ENCODE data around the gene RERE.

The RERE gene

DNA sequence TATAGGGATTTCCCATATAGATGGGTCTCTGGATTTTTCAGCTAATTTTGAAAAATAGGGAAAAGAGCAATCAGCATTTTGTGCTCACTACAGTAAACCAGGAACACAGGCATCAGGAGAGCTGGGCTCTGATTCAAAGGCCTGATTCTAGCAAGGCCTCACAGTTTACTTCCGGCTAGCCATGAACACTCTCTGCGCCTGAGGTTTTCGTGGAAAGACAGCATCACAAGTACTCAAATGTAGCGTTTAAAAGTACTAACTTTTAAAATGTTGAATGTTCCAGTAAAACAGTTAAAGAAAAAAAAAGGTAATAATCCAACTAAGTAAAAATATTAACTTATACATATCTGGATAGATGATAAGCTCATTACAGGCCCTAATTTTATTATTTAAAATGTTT is 379.0 kb downstream of the RERE start:
- FAIRE-seq: no peak

- FAIRE-seq: no peak
These were observed 380.1 kb downstream of the RERE start for GRCh38 chr1:8437347-8437746.

DNA sequence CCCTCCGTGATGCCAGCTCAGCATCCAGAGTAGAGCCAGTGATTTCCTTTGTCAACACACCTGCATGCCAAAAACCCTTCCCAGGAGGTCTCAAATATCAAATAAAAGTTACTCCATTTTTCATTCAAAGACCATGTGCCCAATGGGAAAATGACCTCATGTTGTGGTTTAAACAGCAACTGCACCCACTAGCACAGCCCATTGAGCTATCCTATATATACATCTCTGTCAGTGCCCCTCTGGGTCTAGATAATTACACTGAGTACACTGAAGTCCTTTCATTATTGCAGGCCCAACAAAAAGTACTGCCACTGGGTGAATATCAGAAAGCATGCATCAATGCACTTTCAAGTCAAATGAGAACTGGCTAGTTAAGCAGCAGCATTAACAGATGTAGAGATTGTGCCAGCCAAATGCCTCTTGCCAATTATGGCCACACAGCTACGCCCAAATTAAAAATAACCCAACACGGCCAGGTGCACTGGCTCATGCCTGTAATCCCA is 381.8 kb downstream of the RERE start:
- FAIRE-seq: no peak

- FAIRE-seq: no peak
These were observed 383.3 kb downstream of the RERE start for GRCh38 chr1:8434101-8434500.

DNA sequence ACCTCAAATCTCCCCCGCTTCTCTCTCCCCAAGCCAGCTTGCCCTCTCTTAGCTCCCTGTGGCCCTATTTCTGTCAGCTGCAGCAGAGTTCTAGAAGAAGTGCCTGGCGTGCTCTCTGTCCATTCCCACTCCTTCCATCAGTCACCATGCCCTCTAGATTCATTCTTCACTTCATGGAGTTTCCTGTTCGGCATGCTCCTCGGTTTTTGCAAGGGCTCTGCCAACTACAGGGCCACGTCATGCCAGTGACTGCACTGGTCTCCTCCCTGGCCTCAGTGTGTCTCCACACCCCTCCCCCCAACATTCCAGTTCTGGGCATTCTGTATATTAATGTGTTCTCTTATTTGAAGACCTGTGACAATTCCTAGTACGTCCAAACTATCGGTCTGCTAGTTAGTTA is 385.7 kb downstream of the RERE start:
- FAIRE-seq: no peak

GRCh38 chr1:8431019-8431418 is 386.4 kb downstream of the RERE start:
- FAIRE-seq: no peak

- FAIRE-seq: no peak
These were observed 387.0 kb downstream of the RERE start for GRCh38 chr1:8430476-8430875.

GRCh38 chr1:8429549-8430110 is 387.8 kb downstream of the RERE start:
- no peak for FAIRE-seq

GRCh38 chr1:8428441-8428840 is 389.0 kb downstream of the RERE start:
- no peak for FAIRE-seq

- no peak for FAIRE-seq
These were observed 389.5 kb downstream of the RERE start for GRCh38 chr1:8427986-8428385.

- FAIRE-seq: no peak
These were observed 389.9 kb downstream of the RERE start for GRCh38 chr1:8427493-8427892.

- FAIRE-seq: no peak
These were observed 390.4 kb downstream of the RERE start for GRCh38 chr1:8426996-8427395.

- no peak for FAIRE-seq
These were observed 391.7 kb downstream of the RERE start for GRCh38 chr1:8425781-8426161.

DNA sequence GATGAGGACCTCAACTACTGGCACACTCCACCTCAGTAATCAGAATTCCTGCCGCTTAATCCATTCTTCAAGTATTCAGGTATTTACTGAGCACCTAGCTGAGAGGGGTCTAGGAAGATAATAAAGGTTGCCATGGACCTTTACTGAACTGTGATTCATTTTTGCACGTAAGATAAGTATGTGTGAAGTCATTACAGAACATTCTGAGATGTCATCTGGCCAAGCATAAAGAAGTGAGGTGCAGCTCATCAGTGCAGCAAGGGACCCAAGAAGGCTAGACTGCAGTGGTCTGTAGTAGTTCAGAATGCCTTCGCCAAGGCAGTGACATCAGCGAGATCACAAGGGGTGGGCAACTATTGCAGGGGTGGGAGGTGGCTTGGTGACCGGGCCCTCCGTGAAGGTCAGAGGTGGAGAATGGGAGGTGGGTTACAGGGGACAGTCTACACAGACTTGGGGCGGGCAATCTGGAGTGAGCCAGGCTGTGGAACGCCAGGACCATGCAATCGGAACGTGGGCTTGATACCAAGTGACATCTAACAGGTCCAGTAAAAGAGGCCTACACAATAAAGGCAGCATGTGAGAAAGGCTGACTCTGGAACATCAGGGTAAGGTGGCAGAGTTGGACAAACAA is 392.2 kb downstream of the RERE start:
- FAIRE-seq: no peak

GRCh38 chr1:8424539-8425116 is 392.8 kb downstream of the RERE start:
- FAIRE-seq: no peak

DNA sequence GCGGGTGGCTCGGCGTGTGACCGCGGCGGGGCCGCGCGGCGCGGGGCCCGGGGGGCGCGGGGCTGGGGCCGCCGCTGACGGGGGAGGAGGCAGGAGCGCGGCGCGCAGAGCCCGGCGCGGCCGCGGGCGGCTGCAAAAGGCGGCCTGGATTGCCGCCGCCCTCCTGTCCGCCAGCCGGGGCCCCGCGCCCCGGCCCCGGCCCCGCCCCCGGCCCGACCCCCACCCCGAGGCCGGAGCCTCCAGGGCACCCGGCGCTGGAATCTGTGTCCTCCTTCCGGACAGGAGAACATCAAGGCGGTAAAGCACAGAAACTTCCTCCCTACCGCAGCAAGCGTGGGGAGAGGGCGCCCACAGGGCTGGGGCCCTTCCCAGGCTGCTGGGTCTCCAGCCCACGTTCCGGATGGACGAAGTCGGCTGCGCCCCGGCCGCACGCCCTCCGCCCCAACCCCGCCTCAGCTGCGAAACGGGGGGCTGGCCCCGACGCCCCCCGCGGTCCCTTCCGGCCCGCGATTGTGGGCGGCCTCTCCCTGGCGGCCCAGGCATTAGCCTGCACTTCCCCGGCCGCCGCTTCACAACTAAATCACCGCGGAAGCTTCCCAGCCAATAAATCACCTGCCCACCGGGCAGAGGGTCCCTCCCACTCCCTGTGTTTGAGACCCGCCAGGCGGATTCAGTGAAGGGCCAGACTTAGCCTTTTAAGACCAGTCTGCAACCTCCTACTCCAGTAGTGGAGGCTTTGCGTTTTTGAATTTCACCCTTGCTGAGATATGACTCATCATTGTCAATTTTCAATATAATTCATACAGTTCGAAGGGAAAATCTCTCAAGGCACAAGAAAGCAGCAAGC is 393.5 kb downstream of the RERE start:
- FAIRE-seq: no peak

DNA sequence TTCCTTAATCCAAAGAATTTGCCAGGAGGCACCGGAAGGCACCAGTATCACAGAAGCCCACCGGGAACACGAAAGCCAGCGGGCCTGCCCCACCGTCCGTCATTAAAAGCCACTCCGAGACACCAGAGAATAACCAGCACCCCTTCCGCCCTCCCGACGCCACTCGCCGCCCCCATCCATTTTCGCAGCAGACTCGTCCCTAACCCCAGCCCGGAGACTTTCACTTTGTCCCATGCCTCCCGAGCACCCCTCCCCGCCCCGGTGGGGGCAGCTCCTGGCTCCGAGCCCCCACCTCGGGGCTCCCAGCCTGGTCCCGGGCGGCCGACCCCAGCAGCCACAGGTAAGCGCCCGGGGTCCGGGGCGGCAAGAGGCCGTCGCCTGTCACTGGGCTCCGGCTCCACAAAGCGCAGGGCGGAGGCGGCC is 394.2 kb downstream of the RERE start:
- FAIRE-seq: no peak

- FAIRE-seq: no peak
These were observed 394.8 kb downstream of the RERE start for GRCh38 chr1:8422510-8423268.

- FAIRE-seq: no peak
These were observed 395.7 kb downstream of the RERE start for GRCh38 chr1:8421721-8422120.

GRCh38 chr1:8420318-8420717 is 397.1 kb downstream of the RERE start:
- no peak for FAIRE-seq

GRCh38 chr1:8419861-8420260 is 397.6 kb downstream of the RERE start:
- no peak for FAIRE-seq

- FAIRE-seq: no peak
These were observed 398.3 kb downstream of the RERE start for GRCh38 chr1:8419172-8419571.

DNA sequence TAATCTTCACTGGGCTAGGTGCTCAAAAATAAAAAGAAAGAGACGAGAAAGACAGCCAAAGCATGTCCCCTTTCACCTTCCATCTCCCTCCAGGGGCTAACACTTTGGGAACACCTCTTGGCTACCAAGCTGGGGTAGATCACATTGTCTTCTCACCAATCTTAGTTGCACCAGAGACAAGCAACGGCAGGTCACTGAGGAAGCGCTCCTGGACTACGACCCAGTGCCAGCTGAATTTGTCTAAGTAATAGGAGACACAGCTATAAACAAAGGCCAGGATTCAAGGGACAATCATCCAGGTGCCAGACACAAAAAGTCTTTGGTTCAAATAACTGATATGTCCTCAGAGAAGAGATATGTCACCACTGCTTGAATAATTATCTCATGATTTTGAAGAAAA is 399.1 kb downstream of the RERE start:
- FAIRE-seq: no peak
